HepG2 (cell line): ENCODE measurements around the gene SECTM1. TPM values are rescaled to one million over a fixed set of nuclear protein-coding genes. Genes with fewer than 3 reads are reported as not detected.

Source experiments
- AGO1 ChIP-seq: fragments of 200-400 bp; formaldehyde crosslinking; IDR thresholded peaks from 2 replicates; pipeline ENCODE4 v1.6.1; 2017; ENCODE audit warnings: mild to moderate bottlenecking, low read depth, low read length, moderate library complexity; ENCODE audit not compliant: poor library complexity, severe bottlenecking
- ATM ChIP-seq: fragments of 450-650 bp; IDR thresholded peaks from 2 replicates; pipeline ENCODE4 v1.7.1; 2017; ENCODE audit warnings: mild to moderate bottlenecking, borderline replicate concordance
- BHLHE40 ChIP-seq: IDR thresholded peaks from 2 replicates; pipeline ENCODE4 v1.6.1; 2011; ENCODE audit warnings: low read length, improper control_type of control experiment
- EZH2 ChIP-seq: conservative IDR thresholded peaks from 2 replicates; pipeline ENCODE4 v1.6.1; 2012; ENCODE audit warnings: mild to moderate bottlenecking, low read depth, low read length, moderate library complexity
- FOXK1 ChIP-seq: sonication (generic); formaldehyde crosslinking; IDR thresholded peaks from 2 replicates; pipeline ENCODE4 v1.4.0; 2020; ENCODE audit warnings: low read depth, missing genetic modification reagents, borderline replicate concordance
- GLI4 ChIP-seq: sonication (generic); formaldehyde crosslinking; IDR thresholded peaks from 2 replicates; pipeline ENCODE4 v1.5.1; 2020; ENCODE audit warnings: missing genetic modification reagents, mild to moderate bottlenecking, moderate library complexity, borderline replicate concordance
- HNRNPK ChIP-seq: fragments of 200-400 bp; formaldehyde crosslinking; IDR thresholded peaks from 2 replicates; pipeline ENCODE4 v1.6.1; 2018; ENCODE audit warnings: low read length, low read depth, moderate library complexity, mild to moderate bottlenecking; ENCODE audit not compliant: poor library complexity, severe bottlenecking
- KAT8 ChIP-seq: IDR thresholded peaks from 2 replicates; pipeline ENCODE4 v1.6.1; 2016; ENCODE audit warnings: missing genetic modification reagents, missing compliant biosample characterization
- MYC ChIP-seq: sonication (generic); formaldehyde crosslinking; IDR thresholded peaks from 2 replicates; pipeline ENCODE4 v1.9.0; 2021; ENCODE audit warnings: missing genetic modification reagents, borderline replicate concordance
- NFKB2 ChIP-seq: sonication (generic); formaldehyde crosslinking; IDR thresholded peaks from 2 replicates; pipeline ENCODE4 v1.4.0; 2020; ENCODE audit warnings: missing genetic modification reagents, borderline replicate concordance
- NFYB ChIP-seq: sonication (generic); formaldehyde crosslinking; IDR thresholded peaks from 2 replicates; pipeline ENCODE4 v1.4.0; 2020; ENCODE audit warnings: missing genetic modification reagents
- POLR2G ChIP-seq: fragments of 200-400 bp; formaldehyde crosslinking; IDR thresholded peaks from 2 replicates; pipeline ENCODE4 v1.6.1; 2018; ENCODE audit warnings: mild to moderate bottlenecking, low read depth, low read length, moderate library complexity
- RXRA ChIP-seq: sonication (generic); formaldehyde crosslinking; IDR thresholded peaks from 2 replicates; pipeline ENCODE4 v1.5.1; 2020; ENCODE audit warnings: missing genetic modification reagents
- SALL2 ChIP-seq: sonication (generic); formaldehyde crosslinking; IDR thresholded peaks from 2 replicates; pipeline ENCODE4 v1.8.1; 2023; ENCODE audit warnings: mild to moderate bottlenecking, missing genetic modification reagents, inconsistent platforms
- SIN3A ChIP-seq: IDR thresholded peaks from 2 replicates; pipeline ENCODE4 v1.6.1; 2011; ENCODE audit warnings: low read depth, mild to moderate bottlenecking, control low read depth, low read length, borderline replicate concordance
- SOX6 ChIP-seq, 2 experiments: fragments of 450-650 bp in 1 of 2; sonication (generic) in 1 of 2; formaldehyde crosslinking in 1 of 2; IDR thresholded peaks; 2 replicates each; pipeline versions ENCODE4 v1.4.0 to v1.6.1; 2017 to 2020; ENCODE audit warnings: antibody characterized with exemption in 1 of 2, mild to moderate bottlenecking in 1 of 2, missing genetic modification reagents in 1 of 2
- ZBTB7B ChIP-seq: sonication (generic); formaldehyde crosslinking; IDR thresholded peaks from 2 replicates; pipeline ENCODE4 v1.4.0; 2020; ENCODE audit warnings: missing genetic modification reagents
- ZFP1 ChIP-seq: IDR thresholded peaks from 2 replicates; pipeline ENCODE4 v1.6.1; 2016
- ZNF232 ChIP-seq: sonication (generic); formaldehyde crosslinking; IDR thresholded peaks from 2 replicates; pipeline ENCODE4 v1.4.0; 2020; ENCODE audit warnings: missing genetic modification reagents, borderline replicate concordance
- ZNF235 ChIP-seq: sonication (generic); formaldehyde crosslinking; IDR thresholded peaks from 2 replicates; pipeline ENCODE4 v1.8.1; 2023; ENCODE audit warnings: mild to moderate bottlenecking, missing genetic modification reagents, borderline replicate concordance
- ZNF264 ChIP-seq: sonication (generic); formaldehyde crosslinking; IDR thresholded peaks from 2 replicates; pipeline ENCODE4 v1.4.0; 2020; ENCODE audit warnings: missing genetic modification reagents
- ZNF282 ChIP-seq: fragments of 450-650 bp; IDR thresholded peaks from 2 replicates; pipeline ENCODE4 v1.6.1; 2018; ENCODE audit not compliant: partially characterized antibody
- ZNF343 ChIP-seq: sonication (generic); formaldehyde crosslinking; IDR thresholded peaks from 2 replicates; pipeline ENCODE4 v1.4.0; 2020; ENCODE audit warnings: mild to moderate bottlenecking, missing genetic modification reagents
- ZNF558 ChIP-seq: sonication (generic); formaldehyde crosslinking; IDR thresholded peaks from 2 replicates; pipeline ENCODE4 v1.9.0; 2022; ENCODE audit warnings: mild to moderate bottlenecking, missing genetic modification reagents, borderline replicate concordance
- ZNF761 ChIP-seq: sonication (generic); formaldehyde crosslinking; conservative IDR thresholded peaks from 2 replicates; pipeline ENCODE4 v1.4.0; 2020; ENCODE audit warnings: mild to moderate bottlenecking, missing genetic modification reagents
- ZSCAN21 ChIP-seq: sonication (generic); formaldehyde crosslinking; IDR thresholded peaks from 2 replicates; pipeline ENCODE4 v1.8.0; 2022; ENCODE audit warnings: mild to moderate bottlenecking, missing genetic modification reagents, moderate library complexity, borderline replicate concordance
- polyA plus RNA-seq, 8 experiments: library from polyadenylated mRNA; depleted of rRNA in 3 of 8; stranded (reverse) in 7 of 8; unstranded in 1 of 8; fragments of >200 nt; fragmentation: Illumina TruSeq in 4 of 8; extraction: Trizol in 4 of 8; gene quantifications; 2 replicates each; pipeline versions ENCODE4 v1.2.1 to v1.2.3, GENCODE V29; 2011 to 2016; ENCODE audit warnings: low read depth in 4 of 8, missing spikeins in 1 of 8, mixed read lengths in 1 of 8; ENCODE audit not compliant: insufficient read depth in 1 of 8
- total RNA-seq, 5 experiments: library from RNA; depleted of rRNA; stranded (reverse); fragments of >200 nt; fragmentation: Illumina TruSeq; extraction: Trizol; gene quantifications; 2 replicates each; pipeline ENCODE4 v1.2.3, GENCODE V29; 2016; ENCODE audit warnings: low read depth in 1 of 5
- TF ChIP-seq, protein P1 (sequence below): sonication (generic); formaldehyde crosslinking; IDR thresholded peaks from 2 replicates; pipeline ENCODE4 v1.4.0; 2020; ENCODE audit warnings: missing genetic modification reagents, borderline replicate concordance
- TF ChIP-seq, protein P2 (sequence below): sonication (generic); formaldehyde crosslinking; IDR thresholded peaks from 2 replicates; pipeline ENCODE4 v1.8.1; 2023; ENCODE audit warnings: mild to moderate bottlenecking, inconsistent platforms, moderate library complexity, missing genetic modification reagents, borderline replicate concordance

Gene SECTM1
- total and polyA plus RNA-seq, 2 of the 13 experiments (the other 11 are each of a cell fraction or from before 2014, with no cell fraction given): 3.5 to 5.3 TPM

DNA sequence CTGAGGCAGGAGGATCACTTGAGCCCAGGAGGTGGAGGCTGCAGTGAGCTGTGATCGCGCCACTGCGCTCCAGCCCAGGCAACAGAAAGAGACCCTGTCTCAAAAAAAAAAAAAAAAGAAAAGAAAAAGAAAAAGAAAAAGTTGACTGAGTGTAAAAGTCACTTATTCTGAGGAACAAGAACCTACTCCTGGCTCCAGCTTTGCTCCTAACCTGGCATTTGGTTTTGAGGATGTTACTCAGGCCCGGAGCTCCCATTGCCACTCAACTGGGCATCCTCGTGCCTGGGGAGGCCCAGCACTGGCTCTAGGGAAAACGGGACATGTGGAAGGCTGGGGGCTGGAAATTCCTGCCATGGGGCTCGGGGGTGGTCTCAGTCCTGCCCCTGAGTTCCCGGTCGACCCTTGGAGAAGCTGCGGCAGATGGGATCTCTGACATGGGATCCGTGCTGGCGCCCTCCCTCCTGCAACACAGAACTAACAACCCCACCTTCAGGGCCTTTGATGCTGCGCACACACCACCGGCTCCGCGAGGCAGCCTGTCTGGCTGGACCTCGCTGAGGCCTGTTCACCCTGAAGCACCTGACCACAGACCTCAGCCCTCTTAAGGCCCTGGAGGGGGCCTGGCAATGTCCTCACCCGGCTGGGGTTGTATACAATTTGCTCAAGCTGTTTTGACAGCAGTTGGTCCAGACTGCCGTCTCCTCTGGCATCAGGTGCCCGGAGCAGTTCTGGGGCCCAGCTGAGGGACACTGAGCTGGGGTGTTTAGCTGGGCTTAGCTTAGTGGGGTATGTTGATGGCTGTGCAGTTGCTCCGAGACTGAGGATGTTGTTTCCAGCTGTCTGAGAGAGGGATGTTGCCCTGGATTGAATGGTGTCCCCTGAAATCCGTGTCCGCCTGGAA, 28.5 kb downstream of the SECTM1 start (continued):
- TF ChIP-seq POLR2G (no peak), SIN3A (no peak), FOXK1 (CRISPR knock-in tag) (no peak), MYC (CRISPR knock-in tag) (peak; percentile 67), ZSCAN21 (CRISPR knock-in tag) (peak; percentile 50; the same call in 1 of the 2 replicates), EZH2 (no peak), AGO1 (no peak), ZFP1 (CRISPR knock-in tag) (no peak), ZNF235 (no peak), ZNF282 (no peak), SOX6 (IDR thresholded peaks at IDR 0.05) (no peak), SOX6 (CRISPR knock-in tag; IDR thresholded peaks at IDR 0.05) (peak; percentile 39; the same call in 1 of the 2 replicates), ZNF761 (no peak; the same call in 1 of the 2 replicates), NFYB (CRISPR knock-in tag) (0 out of 2 replicates have a peak, but pooled peaks have one; percentile 24), ZNF558 (CRISPR knock-in tag) (peak; percentile 37; the same call in 1 of the 2 replicates), RXRA (0 out of 2 replicates have a peak, but pooled peaks have one; percentile 50), ATM (no peak), SALL2 (no peak), ZNF264 (CRISPR knock-in tag) (0 out of 2 replicates have a peak, but pooled peaks have one; percentile 19), HNRNPK (no peak), KAT8 (CRISPR knock-in tag) (no peak), ZNF343 (no peak), NFKB2 (CRISPR knock-in tag) (peak; percentile 66; the same call in 1 of the 2 replicates), BHLHE40 (peak; percentile 34), ZNF232 (CRISPR knock-in tag) (peak; percentile 61; the same call in 1 of the 2 replicates), GLI4 (CRISPR knock-in tag) (no peak), ZBTB7B (CRISPR knock-in tag) (peak; percentile 83; the same call in 1 of the 2 replicates)
- TF ChIP-seq, protein P1, sequence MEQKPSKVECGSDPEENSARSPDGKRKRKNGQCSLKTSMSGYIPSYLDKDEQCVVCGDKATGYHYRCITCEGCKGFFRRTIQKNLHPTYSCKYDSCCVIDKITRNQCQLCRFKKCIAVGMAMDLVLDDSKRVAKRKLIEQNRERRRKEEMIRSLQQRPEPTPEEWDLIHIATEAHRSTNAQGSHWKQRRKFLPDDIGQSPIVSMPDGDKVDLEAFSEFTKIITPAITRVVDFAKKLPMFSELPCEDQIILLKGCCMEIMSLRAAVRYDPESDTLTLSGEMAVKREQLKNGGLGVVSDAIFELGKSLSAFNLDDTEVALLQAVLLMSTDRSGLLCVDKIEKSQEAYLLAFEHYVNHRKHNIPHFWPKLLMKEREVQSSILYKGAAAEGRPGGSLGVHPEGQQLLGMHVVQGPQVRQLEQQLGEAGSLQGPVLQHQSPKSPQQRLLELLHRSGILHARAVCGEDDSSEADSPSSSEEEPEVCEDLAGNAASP (CRISPR knock-in tag): peak; percentile 60; the same call in 1 of the 2 replicates
- TF ChIP-seq, protein P2, sequence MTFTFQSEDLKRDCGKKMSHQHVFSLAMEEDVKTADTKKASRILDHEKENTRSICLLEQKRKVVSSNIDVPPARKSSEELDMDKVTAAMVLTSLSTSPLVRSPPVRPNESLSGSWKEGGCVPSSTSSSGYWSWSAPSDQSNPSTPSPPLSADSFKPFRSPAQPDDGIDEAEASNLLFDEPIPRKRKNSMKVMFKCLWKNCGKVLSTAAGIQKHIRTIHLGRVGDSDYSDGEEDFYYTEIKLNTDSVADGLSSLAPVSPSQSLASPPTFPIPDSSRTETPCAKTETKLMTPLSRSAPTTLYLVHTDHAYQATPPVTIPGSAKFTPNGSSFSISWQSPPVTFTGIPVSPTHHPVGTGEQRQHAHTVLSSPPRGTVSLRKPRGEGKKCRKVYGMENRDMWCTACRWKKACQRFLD (CRISPR knock-in tag): 0 out of 2 replicates have a peak, but pooled peaks have one; percentile 24
